NCI-H226 (cell line): ENCODE measurements around the gene NR3C1.

Experiments
- DNase-seq: peaks from one replicate; pipeline ENCODE4 v3.0.0-alpha.2; 2015

Gene NR3C1

DNA sequence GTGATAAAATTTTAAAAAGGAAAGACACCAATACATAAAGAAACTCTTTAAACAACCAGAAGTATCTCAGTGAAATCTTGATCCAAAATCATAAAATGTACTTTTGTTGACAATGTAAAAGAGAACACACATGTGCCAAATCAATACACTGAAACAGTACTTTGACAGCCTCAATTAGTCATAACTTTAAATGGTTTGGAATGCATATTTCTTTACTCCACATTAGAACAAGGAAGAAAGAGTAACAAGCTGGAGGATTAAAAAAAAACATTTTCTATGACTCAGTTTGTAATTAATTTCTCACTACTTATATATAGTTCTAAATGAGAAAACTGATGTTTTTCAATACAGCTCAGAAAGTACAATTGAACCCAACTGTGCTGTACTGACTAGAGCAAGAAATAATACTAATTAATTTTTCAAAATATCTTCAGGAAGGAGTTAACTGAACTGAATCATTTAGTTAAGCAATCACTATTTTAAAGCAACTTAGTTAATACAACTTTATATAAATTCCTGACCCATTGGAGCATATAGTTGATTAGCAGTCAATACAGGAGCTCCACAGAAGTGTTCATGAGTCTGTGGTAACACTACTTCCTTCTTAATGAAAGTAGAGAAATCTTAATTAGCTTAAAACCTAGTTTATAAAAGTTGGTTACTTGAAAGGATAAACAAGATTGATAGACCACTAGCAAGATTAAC, 101.0 kb downstream of the NR3C1 start:
- DNase-seq, result no peak

DNA sequence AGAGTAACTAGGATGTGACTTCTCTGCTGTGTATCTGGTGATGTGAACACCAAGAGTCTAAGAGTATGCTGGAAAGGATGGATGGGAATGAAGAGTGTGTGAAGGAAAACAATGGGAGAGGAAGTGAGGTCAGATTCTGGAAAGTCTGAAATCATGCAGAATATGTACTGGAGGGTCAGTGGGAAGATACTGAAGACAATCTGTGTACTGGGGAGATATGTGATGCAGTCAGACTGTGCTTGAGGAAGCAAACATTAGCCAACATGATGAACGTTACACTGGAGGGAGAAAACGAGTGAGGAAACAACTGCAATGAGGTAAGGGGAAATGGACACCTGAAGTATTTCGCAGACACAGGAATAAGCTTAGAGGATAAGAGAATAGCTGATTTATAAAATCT, 105.7 kb downstream of the NR3C1 start:
- DNase-seq, result no peak

DNA sequence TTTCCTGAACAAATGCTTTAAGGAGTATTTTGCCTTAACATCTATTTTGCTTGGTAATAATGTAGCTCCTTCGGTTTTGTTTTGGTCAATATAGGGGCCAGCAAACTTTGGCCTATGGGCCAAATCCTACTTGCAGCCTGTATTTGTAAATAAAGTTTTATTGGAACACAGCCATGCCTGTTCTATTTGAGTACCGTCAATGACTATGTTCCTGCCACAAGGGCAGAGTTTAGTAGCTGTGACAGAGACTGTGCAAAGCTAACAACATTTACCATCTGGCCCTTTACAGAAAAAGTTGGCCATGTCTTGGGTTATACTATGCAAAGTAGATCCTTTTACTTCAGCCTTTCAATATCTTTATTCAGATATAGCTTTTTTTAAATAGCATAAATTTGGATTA, 113.4 kb downstream of the NR3C1 start:
- no peak for DNase-seq

DNA sequence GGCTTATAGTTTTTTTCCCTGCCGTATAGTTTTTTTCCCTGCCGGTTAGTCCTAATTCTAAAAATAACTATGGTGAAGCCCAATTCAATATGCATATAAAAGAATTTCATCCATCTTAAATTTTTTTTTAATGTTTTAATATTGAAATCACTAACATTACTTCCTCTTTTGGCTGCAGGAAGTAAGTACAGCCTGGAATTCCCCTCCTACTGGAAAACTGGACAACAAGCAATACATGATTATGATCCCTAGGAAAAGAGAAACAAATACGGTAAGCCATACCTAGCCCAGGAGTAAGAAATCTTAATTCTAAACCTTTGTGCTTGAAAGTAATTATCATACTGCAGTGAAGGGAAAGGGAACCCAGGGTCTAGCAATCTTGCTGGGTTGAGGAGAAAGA, 119.0 kb downstream of the NR3C1 start:
- DNase-seq, result no peak

GRCh38 chr5:143284002-143284401, 119.5 kb downstream of the NR3C1 start:
- DNase-seq, result no peak

DNA sequence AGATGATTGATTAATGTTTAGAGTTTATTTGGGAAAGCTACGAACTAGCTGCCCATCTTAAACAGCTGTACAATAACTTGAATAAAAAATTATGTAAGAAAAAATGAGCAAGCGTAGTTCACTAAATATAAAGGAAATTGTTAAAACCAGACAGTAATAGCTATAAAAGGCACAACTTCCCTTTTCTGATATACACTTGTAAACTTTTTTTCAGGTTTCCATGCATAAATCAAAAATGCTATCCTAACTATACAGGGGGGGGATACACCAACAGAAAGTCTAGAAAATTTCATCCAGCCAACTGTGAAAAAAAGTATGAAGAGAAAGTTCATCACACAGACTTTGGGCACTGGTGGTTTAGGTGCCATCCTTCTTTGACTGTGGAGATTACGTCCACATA, 122.3 kb downstream of the NR3C1 start:
- DNase-seq, result no peak

DNA sequence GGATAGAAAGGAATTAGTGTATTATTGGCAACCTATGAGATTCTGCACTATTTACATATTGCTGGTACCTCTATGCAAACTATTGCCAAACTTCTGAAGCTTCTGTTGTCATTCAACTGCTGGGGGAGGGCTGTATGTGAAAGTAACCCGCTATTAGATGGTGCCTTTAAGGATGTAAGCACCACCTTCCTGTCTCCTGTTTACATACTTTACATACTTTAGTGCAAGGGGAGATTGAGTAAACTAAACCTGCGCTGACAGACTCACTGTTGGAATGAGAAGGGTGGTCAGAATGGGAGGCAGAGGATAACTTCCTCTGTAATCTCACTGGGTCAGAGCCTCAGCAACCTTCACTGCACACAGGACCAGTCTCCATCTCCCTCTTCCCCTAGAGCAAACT, 123.8 kb downstream of the NR3C1 start:
- DNase-seq, result peak; percentile 94

DNA sequence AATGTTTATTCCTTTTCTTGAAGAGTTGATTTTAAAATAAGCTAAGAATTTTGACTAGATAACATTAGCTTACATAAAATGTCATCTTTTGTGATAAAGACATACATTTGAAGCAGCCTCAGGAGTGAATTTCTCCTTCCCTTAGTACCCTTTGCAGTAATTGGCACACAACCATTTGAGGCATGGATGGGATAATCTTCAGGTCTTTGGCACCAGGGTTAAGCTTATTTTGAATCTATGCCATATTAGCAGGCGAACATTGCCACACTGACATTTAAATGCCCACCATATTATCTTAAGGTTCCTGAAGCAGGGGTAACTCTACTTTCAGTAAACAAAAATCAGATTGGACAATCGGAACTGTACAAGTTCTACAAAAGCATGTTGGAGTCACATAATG, 126.0 kb downstream of the NR3C1 start:
- no peak for DNase-seq

DNA sequence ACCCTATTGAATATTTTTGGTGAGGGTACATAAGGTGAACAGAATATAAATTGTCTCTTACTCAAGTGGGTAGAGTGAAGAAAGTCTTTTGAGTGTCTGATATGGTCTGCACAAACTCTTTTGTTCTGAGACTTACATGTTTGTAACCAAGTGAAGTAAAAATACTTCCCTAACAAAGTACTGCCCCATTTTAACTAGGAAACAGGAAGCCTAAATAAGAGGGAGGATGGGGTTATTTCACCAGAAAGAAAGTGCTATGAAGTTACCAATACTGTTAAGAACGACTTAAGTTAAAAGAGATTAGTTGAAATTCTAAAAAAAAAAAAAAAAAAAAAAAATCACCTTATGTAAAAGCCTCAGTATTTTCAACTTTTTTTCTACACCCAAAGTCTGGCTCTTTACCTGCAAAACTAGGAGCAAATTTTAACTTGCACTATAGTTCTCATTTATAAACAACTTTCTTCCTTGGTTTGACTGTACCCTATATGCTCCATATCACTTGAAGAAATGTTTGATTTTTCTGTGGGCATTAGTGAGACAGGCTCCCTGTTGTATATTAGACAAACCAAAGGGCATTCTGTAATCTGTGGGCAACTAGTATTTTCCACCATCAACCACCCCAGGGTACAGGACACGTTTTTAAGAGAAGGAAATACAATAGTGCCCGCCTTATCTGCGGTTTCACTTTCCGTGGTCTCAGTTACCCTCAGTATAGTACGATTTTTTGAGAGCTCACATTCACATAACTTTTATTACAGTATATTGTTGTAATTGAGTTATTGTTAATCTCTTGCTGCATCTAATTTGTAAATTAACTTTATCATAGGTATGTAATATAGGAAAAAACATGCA, 127.7 kb downstream of the NR3C1 start:
- DNase-seq, result no peak

DNA sequence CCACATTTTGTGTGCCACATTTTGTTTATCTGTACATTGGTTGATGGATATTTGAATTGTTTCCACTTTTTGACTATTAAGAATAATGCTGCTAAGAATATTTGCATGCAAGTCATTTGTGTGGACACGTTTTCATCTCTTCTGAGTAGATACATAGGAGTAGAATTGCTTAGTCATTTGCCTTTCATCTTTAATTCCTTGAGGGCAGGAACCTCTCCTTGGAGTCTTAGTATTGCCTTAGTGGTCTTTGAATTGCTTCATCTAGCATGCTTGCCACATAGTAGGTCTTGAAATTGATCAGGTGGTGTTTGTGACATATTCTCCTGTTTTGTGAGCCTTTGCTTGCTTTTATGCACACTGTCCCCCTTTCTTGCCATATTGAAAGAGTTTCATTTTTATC, 128.5 kb downstream of the NR3C1 start:
- no peak for DNase-seq

DNA sequence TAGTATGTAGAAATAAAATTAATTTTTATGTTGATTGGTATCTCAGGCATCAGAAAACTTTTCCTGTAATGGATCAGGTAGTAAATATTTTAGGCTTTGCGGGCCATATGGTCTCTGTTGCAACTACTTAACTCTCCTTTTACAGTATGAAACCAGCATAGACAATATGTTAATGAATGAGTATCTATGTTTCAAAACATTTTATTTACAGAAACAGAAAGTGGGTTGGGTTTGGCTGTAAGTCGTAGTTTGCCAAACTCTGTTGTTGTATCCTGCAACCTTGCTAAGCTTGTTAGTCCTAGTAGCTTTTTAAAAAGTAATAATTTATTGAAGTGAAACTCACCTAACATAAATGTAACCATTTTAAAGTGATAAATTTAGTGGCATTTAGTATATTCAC, 132.1 kb downstream of the NR3C1 start:
- no peak for DNase-seq

DNA sequence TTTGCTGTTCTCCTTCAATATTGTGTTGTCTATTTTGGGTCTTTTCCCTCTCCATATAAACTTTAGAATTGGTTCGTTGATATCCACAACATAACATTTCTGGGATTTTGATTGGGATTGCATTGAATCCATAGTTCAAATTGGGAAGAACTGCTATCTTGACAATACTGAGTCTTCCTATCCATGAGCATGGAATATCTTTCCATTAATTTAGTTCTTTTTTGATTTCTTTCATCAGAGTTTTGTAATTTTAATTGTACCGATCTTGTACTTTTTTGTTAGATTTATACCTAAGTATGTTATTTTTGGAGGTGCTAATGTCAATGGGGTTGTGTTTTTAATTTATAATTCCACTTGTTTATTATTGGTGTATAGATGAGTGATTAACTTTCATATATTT, 135.1 kb downstream of the NR3C1 start:
- no peak for DNase-seq

DNA sequence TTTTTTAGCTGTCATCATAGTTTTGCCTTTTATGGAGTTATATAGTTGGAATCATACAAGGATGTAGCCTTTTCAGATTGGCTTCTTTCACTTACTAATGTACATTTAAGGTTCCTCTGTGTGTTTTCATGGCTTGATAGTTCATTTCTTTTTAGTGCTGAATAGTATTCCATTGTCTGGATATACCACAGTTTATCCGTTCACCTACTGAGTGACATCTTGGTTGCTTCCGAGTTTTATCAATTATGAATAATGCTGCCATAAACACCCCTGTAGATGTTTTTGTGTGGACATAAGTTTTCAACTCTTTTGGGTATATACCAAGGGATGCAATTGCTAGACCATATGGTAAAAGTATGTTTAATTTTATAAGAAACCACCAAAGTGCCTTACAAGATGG, 136.3 kb downstream of the NR3C1 start:
- no peak for DNase-seq

DNA sequence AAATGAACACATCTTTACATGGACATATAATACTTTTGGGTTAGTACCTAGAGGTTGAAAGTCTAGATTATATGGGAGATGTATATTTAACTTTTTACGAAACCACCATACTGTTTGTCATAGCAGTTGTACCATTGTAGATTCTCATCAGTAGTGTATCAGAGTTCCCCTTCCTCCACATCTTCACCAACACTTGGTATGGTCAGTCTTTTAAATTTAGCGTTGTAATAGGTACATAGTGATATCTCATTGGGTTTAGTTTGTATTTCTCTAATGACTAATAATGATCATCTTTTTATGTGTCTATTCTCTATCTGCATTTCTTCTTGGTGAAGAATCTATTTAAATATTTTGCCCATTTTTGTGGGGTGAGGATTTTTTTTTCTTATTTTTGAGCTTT, 137.5 kb downstream of the NR3C1 start:
- DNase-seq, result no peak

DNA sequence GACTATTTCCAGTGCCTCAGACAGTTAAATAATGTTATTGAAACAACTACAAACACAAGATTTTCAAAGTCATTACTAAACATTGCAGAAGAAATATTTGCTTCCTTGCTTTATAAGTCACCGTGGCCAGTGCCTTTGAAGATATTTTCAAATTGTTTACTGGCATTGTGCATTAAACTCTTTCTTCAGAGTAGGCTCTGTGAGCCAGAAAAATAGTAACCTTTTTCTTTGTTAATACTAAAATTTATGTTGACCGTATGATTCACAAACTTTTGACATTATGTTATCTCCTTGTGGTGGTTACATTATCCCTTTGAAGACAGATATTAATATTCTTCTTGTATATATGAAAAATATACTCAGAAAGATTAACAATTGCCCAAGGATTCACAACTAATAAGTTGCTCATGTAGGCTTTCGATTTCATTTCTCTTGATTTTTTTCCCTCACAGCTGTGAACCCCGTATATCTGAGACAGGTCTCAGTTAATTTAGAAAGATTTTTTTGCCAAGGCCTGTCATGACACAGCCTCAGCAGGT, 140.1 kb downstream of the NR3C1 start:
- peak; percentile 50 for DNase-seq

DNA sequence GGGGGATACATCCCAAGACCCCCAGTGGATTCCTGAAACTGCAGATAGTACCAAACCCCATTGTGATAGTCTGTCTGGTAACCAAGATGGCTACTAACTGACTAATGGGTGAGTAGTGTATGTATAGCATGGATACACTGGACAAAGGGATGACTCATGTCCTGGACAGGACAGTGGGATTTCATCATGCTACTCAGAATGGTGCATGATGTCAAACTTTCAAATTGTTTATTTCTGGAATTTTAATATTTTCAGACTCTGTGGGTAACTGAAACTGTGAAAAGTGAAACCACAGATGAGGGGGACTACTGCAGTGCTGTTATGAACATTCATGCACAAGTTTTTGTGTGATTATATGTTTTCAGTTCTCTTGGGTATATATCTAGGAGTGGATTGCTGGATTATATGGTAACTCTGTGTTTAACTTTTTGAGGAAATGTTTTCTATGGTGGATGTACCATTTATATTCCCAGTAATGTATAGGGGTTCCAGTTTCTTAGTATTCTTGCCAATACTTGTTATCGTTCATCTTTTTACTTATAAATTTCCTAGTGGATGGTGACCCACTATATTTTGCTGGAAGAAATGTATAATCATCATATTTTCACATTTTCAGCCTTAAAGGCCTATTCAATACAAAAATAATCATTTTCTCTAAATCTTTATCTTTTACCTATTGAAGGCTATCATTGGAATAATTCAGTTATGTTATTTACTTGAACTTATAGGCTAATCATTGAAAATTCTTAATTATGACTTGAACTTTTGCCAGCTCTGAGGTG, 140.9 kb downstream of the NR3C1 start:
- DNase-seq, result peak; percentile 83

- peak; percentile 40 for DNase-seq
Observed at GRCh38 chr5:143261748-143262392, 141.6 kb downstream of the NR3C1 start.

GRCh38 chr5:143259254-143259605, 144.3 kb downstream of the NR3C1 start:
- DNase-seq, result no peak

DNA sequence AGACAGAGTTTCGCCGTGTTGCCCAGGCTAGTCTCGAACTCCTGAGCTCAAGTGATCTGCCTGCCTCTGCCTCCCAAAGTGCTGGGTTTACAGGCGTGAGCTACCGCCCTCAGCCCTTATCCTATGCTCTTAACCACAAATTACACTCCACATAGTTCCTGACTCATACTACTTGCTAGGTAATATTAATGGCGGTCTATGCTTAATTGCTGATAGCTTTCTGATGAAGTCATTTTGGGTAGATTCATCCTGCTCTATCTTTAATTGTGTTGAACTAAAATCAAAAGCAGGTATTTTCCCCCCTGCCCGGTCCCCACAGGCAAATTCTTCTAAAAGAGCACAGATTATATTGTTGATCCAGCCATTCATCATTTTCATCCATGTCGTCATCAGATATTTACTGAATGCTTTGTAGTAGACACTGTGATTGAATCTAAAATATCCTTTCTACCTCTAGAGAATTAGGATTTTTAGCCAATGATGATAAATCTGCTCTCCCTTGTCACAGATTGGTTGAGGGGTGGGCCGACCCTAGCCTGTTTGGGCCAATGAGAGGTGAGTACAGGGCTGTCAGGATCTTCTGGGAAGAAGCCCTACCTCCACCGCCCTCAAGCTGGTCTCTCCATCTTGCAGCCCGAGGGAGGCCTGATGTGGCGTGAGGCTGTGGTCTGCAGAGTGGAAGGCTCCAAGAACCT, 144.8 kb downstream of the NR3C1 start:
- DNase-seq, result peak; percentile 91

GRCh38 chr5:143254819-143255218, 148.7 kb downstream of the NR3C1 start:
- DNase-seq, result no peak

DNA sequence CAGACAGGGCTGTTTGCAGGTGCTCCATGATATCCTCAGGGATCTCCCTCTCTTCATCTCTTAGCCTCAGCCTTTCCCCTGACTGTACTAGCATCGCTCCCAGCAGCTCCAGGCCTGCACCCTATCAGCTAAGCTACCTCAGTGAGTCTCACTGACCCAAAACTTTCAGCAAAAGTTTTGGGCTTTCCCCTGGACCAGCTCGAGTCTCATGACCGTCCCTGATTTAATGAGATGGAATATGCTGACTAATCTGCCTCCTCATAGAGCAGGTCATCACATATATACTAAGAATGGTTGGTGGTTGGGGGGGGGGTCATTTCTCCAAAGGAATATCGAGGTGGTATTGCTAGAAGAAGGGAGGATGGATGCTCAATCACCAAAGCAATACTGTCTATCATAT, 151.5 kb downstream of the NR3C1 start:
- no peak for DNase-seq

GRCh38 chr5:143251190-143251589, 152.3 kb downstream of the NR3C1 start:
- DNase-seq, result no peak
